T47D (cell line): Measurements from ENCODE around the gene SCN3A.

Source experiments
- DNase-seq, 2 experiments: peaks; one replicate each; pipeline versions ENCODE4 v3.0.0 to v3.0.0-alpha.2; 2011 to 2012; ENCODE audit warnings: low read depth in 1 of 2, low spot score in 1 of 2
- JUND ChIP-seq: IDR thresholded peaks from 2 replicates; pipeline ENCODE4 v1.6.1; 2012; ENCODE audit warnings: low read depth
- in situ Hi-C: cut with HindIII; loops from 2 replicates; pipeline ENCODE4 v1.10.0; 2016; ENCODE audit warnings: low sequenced_read_pairs, low pct_unique_long_range_greater_than_20kb

SCN3A gene

GRCh38 chr2:165173215-165173614, 30.6 kb downstream of the SCN3A start:
- no peak for DNase-seq
- in situ Hi-C loops: no loop called here
- TF ChIP-seq JUND: no peak

- in situ Hi-C loops: no loop called here
- no peak for TF ChIP-seq JUND
- no peak for DNase-seq
These were observed 39.6 kb downstream of the SCN3A start for GRCh38 chr2:165164201-165164600.

GRCh38 chr2:165163761-165164160, 40.1 kb downstream of the SCN3A start:
- DNase-seq: no peak
- in situ Hi-C loops: no loop called here
- no peak for TF ChIP-seq JUND

- TF ChIP-seq JUND: no peak
- in situ Hi-C loops: no loop called here
- DNase-seq: no peak
These were observed 41.4 kb downstream of the SCN3A start for GRCh38 chr2:165162466-165162865.

GRCh38 chr2:165161510-165161909, 42.3 kb downstream of the SCN3A start:
- in situ Hi-C loops: no loop called here
- TF ChIP-seq JUND: no peak
- no peak for DNase-seq

- DNase-seq: no peak
- TF ChIP-seq JUND: no peak
- in situ Hi-C loops: no loop called here
These were observed 46.7 kb downstream of the SCN3A start for GRCh38 chr2:165157160-165157559.

- DNase-seq: no peak
- in situ Hi-C loops: no loop called here
- TF ChIP-seq JUND: no peak
These were observed 48.7 kb downstream of the SCN3A start for GRCh38 chr2:165155152-165155551.

- in situ Hi-C loops: no loop called here
- DNase-seq: no peak
- no peak for TF ChIP-seq JUND
These were observed 54.4 kb downstream of the SCN3A start for GRCh38 chr2:165149439-165149838.

- DNase-seq: no peak
- TF ChIP-seq JUND: no peak
- in situ Hi-C loops: no loop called here
These were observed 56.4 kb downstream of the SCN3A start for GRCh38 chr2:165147186-165148045.

GRCh38 chr2:165144315-165144714, 59.5 kb downstream of the SCN3A start:
- no peak for DNase-seq
- in situ Hi-C loops: no loop called here
- TF ChIP-seq JUND: no peak

GRCh38 chr2:165141601-165142354, 62.1 kb downstream of the SCN3A start:
- DNase-seq: no peak
- in situ Hi-C loops: no loop called here
- no peak for TF ChIP-seq JUND

GRCh38 chr2:165126244-165126643, 77.6 kb downstream of the SCN3A start:
- in situ Hi-C loops: no loop called here
- TF ChIP-seq JUND: no peak
- DNase-seq: no peak

GRCh38 chr2:165122521-165122920, 81.3 kb downstream of the SCN3A start:
- in situ Hi-C loops: no loop called here
- no peak for TF ChIP-seq JUND
- no peak for DNase-seq
